GM19468 (cell line): ENCODE results near the gene ADGRE3.
"Not testable (repeated sequence)": the region's sequence is repeated elsewhere in the genome, so short reads cannot be mapped to it uniquely, and the experiment has no call there.

Experiments
- ATAC-seq: cut with Tn5 transposase; IDR thresholded peaks from one replicate; pipeline ENCODE4 v1.9.1; 2021; ENCODE audit warnings: mild to moderate bottlenecking, moderate library complexity, moderate number of reproducible peaks; ENCODE audit not compliant: unreplicated experiment; ENCODE audit errors: extremely low read depth

ADGRE3 gene

GRCh38 chr19:14670408-14670807, 4.2 kb downstream of the ADGRE3 start:
- ATAC-seq, result no peak

DNA sequence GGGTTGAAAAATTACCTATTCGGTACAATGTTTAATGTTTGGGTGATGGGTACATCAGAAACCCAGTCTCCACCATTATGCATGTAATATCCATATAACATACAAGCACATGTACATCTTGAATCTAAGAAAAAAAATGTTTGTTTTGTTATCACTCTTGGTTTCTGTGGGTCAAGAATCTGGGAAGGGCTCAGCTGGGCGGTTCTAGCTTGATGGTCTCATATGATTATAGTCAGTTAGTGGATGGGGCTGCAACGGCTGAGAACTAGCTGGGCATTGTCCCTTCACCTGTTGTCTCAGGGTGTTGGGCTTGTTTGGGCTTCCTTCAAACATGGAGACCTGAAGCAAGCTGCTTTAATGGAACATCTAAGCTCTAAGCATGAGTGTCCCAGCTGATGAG, 4.7 kb downstream of the ADGRE3 start:
- ATAC-seq, result no peak

- ATAC-seq, result no peak
Observed at GRCh38 chr19:14661372-14661924, 13.2 kb downstream of the ADGRE3 start.

DNA sequence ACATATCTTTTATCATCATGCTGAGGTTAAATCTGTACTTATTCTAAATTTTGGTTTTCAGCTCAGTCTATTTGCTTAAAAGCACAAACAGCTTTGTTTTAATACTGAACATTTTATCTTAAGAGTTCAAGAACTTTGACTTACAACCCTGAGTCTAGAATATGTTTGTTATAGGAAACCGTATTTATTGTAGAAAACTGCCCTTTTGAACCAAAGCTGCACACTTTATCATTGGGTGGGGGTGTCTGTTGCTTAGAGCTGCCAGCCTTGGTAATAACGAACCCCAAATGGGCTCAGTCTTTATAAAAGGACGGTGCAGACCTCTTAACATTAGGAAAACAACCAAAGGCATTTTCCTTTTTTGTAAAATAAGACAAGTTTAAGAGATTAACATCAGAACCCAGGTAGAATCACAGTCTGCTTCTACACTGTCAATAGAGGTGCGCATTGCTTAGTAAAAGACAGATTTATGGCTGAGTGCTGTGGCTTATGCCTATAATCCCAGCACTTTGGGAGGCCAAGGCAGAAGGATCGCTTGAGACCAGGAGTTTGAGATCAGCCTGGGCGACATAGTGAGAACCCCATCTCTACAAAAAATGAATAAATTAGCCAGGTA, 14.7 kb downstream of the ADGRE3 start:
- ATAC-seq, result no peak

DNA sequence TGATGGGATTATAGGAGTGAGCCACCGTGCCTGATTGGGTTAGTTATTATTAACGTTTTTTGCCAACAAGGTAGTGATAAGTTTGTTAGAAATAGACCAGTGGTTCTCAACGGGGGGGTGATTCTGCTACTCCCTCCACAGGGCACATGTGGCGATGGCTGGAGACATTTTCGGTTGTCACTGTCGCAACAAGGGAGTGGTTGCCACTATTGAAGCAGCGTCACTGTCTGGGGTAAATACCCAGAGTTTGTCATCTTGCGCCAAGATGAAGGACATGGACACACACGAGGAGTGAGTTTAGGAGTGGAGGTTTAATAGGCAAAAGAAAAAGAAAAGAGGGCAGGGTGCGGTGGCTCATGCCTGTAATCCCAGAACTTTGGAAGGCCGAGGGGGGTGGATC, 18.9 kb downstream of the ADGRE3 start:
- no peak for ATAC-seq

GRCh38 chr19:14654786-14655560, 19.7 kb downstream of the ADGRE3 start:
- no peak for ATAC-seq

GRCh38 chr19:14650161-14650560, 24.5 kb downstream of the ADGRE3 start:
- ATAC-seq, result no peak

- ATAC-seq, result no peak
Observed at GRCh38 chr19:14649020-14649419, 25.6 kb downstream of the ADGRE3 start.

GRCh38 chr19:14648506-14648905, 26.1 kb downstream of the ADGRE3 start:
- no peak for ATAC-seq

- no peak for ATAC-seq
Observed at GRCh38 chr19:14639536-14640277, 34.9 kb downstream of the ADGRE3 start.

GRCh38 chr19:14632286-14632685, 42.4 kb downstream of the ADGRE3 start:
- ATAC-seq, result no peak

DNA sequence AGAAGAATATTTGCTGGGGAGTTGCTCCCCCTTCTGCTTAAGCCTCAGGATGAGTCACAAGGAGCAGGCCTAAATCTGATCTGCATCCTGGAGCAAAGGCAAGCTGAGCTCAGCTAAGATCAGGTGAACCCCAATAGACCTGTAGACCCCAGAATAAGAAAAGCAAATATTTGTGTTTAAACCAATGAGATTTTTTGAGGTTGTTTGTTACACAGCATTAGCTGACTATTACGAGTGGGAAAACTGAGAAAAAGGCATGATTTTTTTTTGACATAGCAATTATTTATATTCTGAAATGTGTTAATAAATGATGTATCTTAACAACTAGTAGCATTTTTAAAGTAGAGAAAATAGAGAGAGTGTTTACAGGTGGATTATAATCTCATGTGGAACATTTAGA, 45.1 kb downstream of the ADGRE3 start:
- ATAC-seq, result no peak

GRCh38 chr19:14624491-14624890, 50.2 kb downstream of the ADGRE3 start:
- not testable (repeated sequence) for ATAC-seq

GRCh38 chr19:14619404-14619803, 55.2 kb downstream of the ADGRE3 start:
- no peak for ATAC-seq

GRCh38 chr19:14616407-14616806, 58.2 kb downstream of the ADGRE3 start:
- ATAC-seq, result no peak

DNA sequence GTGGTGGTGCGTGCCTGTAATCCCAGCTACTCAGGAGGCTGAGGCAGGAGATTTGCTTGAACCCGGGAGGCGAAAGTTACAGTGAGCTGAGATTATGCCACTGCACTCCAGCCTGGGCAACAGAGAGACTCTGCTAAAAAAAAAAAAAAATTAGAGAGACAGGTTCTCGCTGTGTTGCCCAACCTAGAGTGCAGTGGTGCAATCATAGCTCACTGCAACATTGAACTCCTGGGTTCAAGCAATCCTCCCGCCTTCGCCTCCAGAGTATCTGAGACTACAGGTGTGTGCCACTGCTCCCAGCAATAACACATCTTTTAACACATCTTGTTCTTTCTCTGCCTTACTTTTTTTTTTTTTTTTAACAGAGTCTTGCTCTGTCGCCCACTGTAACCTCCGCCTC, 59.0 kb downstream of the ADGRE3 start:
- ATAC-seq, result no peak

DNA sequence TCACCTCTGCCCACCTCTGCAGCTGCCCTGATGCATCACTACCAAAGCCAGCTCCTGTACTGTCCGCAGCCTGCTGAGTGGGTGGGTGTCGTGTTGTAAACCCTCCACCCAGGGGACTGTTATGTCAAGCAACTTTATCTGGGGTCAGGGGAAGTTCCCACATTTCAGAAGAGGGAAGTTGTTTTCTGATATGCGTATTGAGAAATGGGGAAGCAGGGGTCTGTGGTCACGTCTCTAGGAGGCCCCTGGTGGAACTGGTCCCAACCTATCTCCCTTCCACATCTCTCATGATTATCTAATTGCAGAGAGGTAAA, 60.6 kb downstream of the ADGRE3 start:
- no peak for ATAC-seq

DNA sequence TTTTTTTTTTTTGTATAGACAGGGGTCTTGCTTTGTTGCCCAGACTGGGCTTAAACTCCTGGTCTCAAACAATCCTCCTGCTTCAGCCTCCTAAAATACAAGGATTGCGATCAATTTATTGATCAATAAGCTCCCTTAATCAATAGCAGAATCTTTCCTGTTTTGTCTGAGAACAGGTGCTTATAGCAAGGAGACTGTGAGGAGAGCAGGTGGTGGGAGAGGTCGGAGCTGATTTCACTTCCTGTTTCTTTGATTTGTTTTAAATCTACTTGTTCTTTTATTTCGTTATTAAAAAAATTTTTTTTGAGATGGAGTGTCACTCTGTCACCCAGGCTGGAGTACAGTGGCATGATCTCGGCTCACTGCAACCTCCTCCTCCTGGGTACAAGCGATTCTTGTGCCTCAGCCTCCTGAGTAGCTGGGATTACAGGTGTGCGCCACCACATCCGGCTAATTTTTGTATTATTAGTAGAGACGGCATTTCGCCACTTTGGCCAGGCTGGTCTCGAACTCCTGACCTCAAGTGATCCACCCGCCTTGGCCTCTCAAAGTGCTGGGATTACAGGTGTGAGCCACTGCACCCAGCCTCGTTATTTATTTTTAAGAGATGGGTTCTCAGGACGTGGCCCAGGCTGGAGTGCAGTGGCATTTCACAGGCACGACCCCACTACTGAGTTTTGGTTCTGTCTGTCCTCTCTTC, 61.1 kb downstream of the ADGRE3 start:
- not testable (repeated sequence) for ATAC-seq

DNA sequence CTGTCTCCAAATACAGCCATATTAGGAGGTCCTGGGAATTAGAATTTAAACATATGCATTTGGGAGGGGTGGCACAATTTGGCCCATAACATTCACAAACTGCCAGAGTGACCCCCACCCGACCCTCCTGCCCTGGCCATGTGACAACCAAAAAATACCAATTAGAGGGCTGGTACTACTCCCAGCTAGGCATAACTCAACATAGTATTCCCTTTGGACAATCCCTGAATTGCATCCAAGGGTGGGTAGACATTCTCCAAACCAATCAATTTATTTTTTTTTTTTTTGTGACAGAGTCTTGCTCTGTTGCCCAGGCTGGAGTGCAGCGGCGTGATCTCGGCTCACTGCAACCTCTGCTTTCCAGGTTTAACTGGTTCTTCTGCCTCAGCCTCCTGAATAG, 62.0 kb downstream of the ADGRE3 start:
- no peak for ATAC-seq

GRCh38 chr19:14612242-14612641, 62.4 kb downstream of the ADGRE3 start:
- ATAC-seq, result not testable (repeated sequence)

DNA sequence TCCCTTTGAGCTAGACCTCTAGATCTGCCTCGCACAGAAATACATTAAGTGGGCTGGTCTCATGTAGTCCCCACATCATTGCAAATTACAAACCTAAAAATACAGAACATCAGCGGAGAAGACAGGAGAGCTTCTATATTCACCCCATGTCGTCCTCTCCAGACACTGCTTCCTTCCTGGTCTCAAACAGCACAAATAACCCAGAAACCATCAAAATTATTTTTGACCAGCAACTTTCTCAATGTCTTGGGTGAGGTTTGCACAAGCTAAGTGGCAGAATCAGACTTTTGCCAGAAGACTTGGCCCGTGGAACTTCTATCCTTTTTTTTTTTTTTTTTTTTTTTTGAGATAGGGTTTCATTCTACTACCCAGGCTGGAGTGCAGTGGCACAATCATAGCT, 63.6 kb downstream of the ADGRE3 start:
- no peak for ATAC-seq
